IMR-90 (cell line): ENCODE data around the gene TAF11L3. TPM values are rescaled to one million over a fixed set of nuclear protein-coding genes. Genes with fewer than 3 reads are reported as not detected.
"Not testable (repeated sequence)": the region's sequence is repeated elsewhere in the genome, so short reads cannot be mapped to it uniquely, and the experiment has no call there.

Experiments used
- ATAC-seq: fragments of 200-7000 bp; cut with Tn5 transposase; 2 replicates; pipeline ENCODE4 v1.9.1; 2020; ENCODE audit warnings: low read depth, mild to moderate bottlenecking, moderate library complexity
- BruUV-seq: library from RNA; stranded (reverse); fragments of 400-500 nt; replicated peaks from 2 replicates; lab custom pipeline; 2021; lab: Mats Ljungman, UMichigan
- CTCF ChIA-PET: fragments of 300-600 bp; formaldehyde crosslinking; extraction: SDS; loops from one replicate; lab custom pipeline; 2021; ENCODE audit warnings: antibody characterized with exemption; lab: Yijun Ruan, JAX
- POLR2A ChIA-PET: fragments of 300-600 bp; sonication (Branson Sonifier 250); formaldehyde crosslinking; loops from one replicate; lab custom pipeline; 2022; ENCODE audit warnings: antibody characterized with exemption; ENCODE audit not compliant: unreplicated experiment; lab: Charles Lee
- DNase-seq: peaks from one replicate; pipeline ENCODE4 v3.0.0; 2013
- H2AFZ ChIP-seq: replicated peaks from 2 replicates; pipeline ENCODE3; 2013; ENCODE audit warnings: low read length, mild to moderate bottlenecking; ENCODE audit not compliant: poor library complexity
- H2AK5ac ChIP-seq: 2 replicates; pipeline ENCODE4 v1.6.1; 2013; ENCODE audit warnings: low read depth, low read length, inconsistent platforms
- H2AK9ac ChIP-seq: replicated peaks from 2 replicates; pipeline ENCODE3; 2013; ENCODE audit warnings: mild to moderate bottlenecking, low read depth, low read length, moderate library complexity; ENCODE audit not compliant: poor library complexity
- H2BK120ac ChIP-seq: 2 replicates; pipeline ENCODE4 v1.6.1; 2013; ENCODE audit warnings: low read depth, low read length, inconsistent platforms
- H2BK15ac ChIP-seq: 3 replicates; pipeline ENCODE4 v1.6.1; 2013; ENCODE audit warnings: low read depth, low read length, inconsistent platforms
- H2BK20ac ChIP-seq: 2 replicates; pipeline ENCODE4 v1.6.1; 2013; ENCODE audit warnings: low read depth, mild to moderate bottlenecking, inconsistent platforms, low read length, moderate library complexity
- H2BK5ac ChIP-seq: 2 replicates; pipeline ENCODE4 v1.6.1; 2013; ENCODE audit warnings: mild to moderate bottlenecking, low read depth, low read length, inconsistent platforms; ENCODE audit not compliant: poor library complexity, severe bottlenecking
- H3K14ac ChIP-seq: replicated peaks from 2 replicates; pipeline ENCODE4 v1.6.1; 2013; ENCODE audit warnings: low read depth, low read length, inconsistent platforms
- H3K18ac ChIP-seq: 2 replicates; pipeline ENCODE4 v1.6.1; 2013; ENCODE audit warnings: low read depth, low read length, control low read depth
- H3K23ac ChIP-seq: 2 replicates; pipeline ENCODE4 v1.6.1; 2013; ENCODE audit warnings: low read depth, low read length, inconsistent platforms
- H3K27ac ChIP-seq: 2 replicates; pipeline ENCODE4 v1.5.1; 2013; ENCODE audit warnings: mild to moderate bottlenecking, control low read depth, low read length; ENCODE audit not compliant: insufficient read depth
- H3K27me3 ChIP-seq: 2 replicates; pipeline ENCODE4 v1.6.1; 2013; ENCODE audit warnings: low read length; ENCODE audit not compliant: control insufficient read depth, insufficient read depth
- H3K36me3 ChIP-seq: 2 replicates; pipeline ENCODE4 v1.6.1; 2013; ENCODE audit warnings: low read length, mixed read lengths; ENCODE audit not compliant: control insufficient read depth, insufficient read depth
- H3K4ac ChIP-seq: 2 replicates; pipeline ENCODE4 v1.6.1; 2013; ENCODE audit warnings: low read depth, low read length, inconsistent platforms
- H3K4me1 ChIP-seq: 2 replicates; pipeline ENCODE4 v1.6.1; 2013; ENCODE audit warnings: low read length, mixed read lengths; ENCODE audit not compliant: control insufficient read depth, insufficient read depth
- H3K4me2 ChIP-seq: 2 replicates; pipeline ENCODE4 v1.6.1; 2013; ENCODE audit warnings: low read depth, mild to moderate bottlenecking, control low read depth, low read length, moderate library complexity
- H3K4me3 ChIP-seq: 2 replicates; pipeline ENCODE4 v1.5.1; 2013; ENCODE audit warnings: low read depth, mild to moderate bottlenecking, control low read depth, low read length, moderate library complexity; ENCODE audit not compliant: insufficient read depth
- H3K56ac ChIP-seq: 2 replicates; pipeline ENCODE4 v1.6.1; 2013; ENCODE audit warnings: low read length, inconsistent platforms; ENCODE audit not compliant: insufficient read depth; ENCODE audit errors: extremely low read depth
- H3K79me1 ChIP-seq, 2 experiments: 2 replicates each; pipeline ENCODE4 v1.6.1; 2013; ENCODE audit warnings: low read length in 2 of 2, inconsistent platforms in 1 of 2, low read depth in 1 of 2
- H3K9ac ChIP-seq: 2 replicates; pipeline ENCODE4 v1.6.1; 2013; ENCODE audit warnings: low read depth, low read length, control low read depth
- H3K9me1 ChIP-seq: 2 replicates; pipeline ENCODE4 v1.6.1; 2013; ENCODE audit warnings: low read length, inconsistent platforms; ENCODE audit not compliant: insufficient read depth
- H3K9me3 ChIP-seq: 2 replicates; pipeline ENCODE4 v1.6.1; 2013; ENCODE audit warnings: low read length; ENCODE audit not compliant: control insufficient read depth, insufficient read depth
- H4K20me1 ChIP-seq: 2 replicates; pipeline ENCODE4 v1.6.1; 2013; ENCODE audit warnings: low read length, inconsistent platforms; ENCODE audit not compliant: insufficient read depth
- H4K5ac ChIP-seq: 2 replicates; pipeline ENCODE4 v1.6.1; 2013; ENCODE audit warnings: mild to moderate bottlenecking, low read depth, low read length, control low read depth
- H4K8ac ChIP-seq, 2 experiments: 2 replicates each; pipeline ENCODE4 v1.6.1; 2013; ENCODE audit warnings: low read depth in 2 of 2, low read length in 2 of 2, control low read depth in 1 of 2, inconsistent platforms in 1 of 2
- H4K91ac ChIP-seq: 2 replicates; pipeline ENCODE4 v1.6.1; 2013; ENCODE audit warnings: low read depth, low read length, inconsistent platforms; ENCODE audit not compliant: insufficient read depth
- dilution Hi-C: fragments of 300-500 bp; cut with HindIII; formaldehyde crosslinking; loops from one replicate; pipeline ENCODE4 v1.14.3; 2018; ENCODE audit warnings: low sequenced_read_pairs; ENCODE audit not compliant: unreplicated experiment
- in situ Hi-C: fragments of 300-500 bp; cut with MboI; formaldehyde crosslinking; loops from 3 replicates; pipeline ENCODE4 v1.14.3; 2019; ENCODE audit warnings: low sequenced_read_pairs, inconsistent platforms, mixed read lengths
- intact Hi-C: fragments of 100-400 bp; cut with micrococcal nuclease; formaldehyde crosslinking; loops from 2 replicates; pipeline ENCODE4 v1.10.0; 2022
- polyA plus RNA-seq, 3 experiments: library from polyadenylated mRNA; depleted of rRNA; stranded (reverse); fragments of >200 nt; gene quantifications; 2 replicates each; pipeline ENCODE4 v1.2.3, GENCODE V29; 2012; ENCODE audit warnings: low replicate concordance in 1 of 3
- total RNA-seq: library from RNA; depleted of rRNA; stranded (reverse); fragments of >200 nt; gene quantifications from 2 replicates; pipeline ENCODE4 v1.2.3, GENCODE V29; 2012

TAF11L3 gene
- total and polyA plus RNA-seq, 2 of the 4 experiments (the other 2 are of a cell fraction) = not detected

- H3K27ac ChIP-seq, H3K18ac ChIP-seq, H3K4ac ChIP-seq, H4K91ac ChIP-seq, H3K23ac ChIP-seq, DNase-seq, H3K36me3 ChIP-seq, H2BK120ac ChIP-seq, H4K8ac ChIP-seq, dilution Hi-C loops, CTCF ChIA-PET, H3K4me3 ChIP-seq, H3K27me3 ChIP-seq, BruUV-seq, in situ Hi-C loops, H3K4me1 ChIP-seq, H3K14ac ChIP-seq, H3K9me3 ChIP-seq, H2BK20ac ChIP-seq, H2AFZ ChIP-seq, POLR2A ChIA-PET, H2BK15ac ChIP-seq, H3K4me2 ChIP-seq, ATAC-seq, intact Hi-C loops, H3K9ac ChIP-seq, H2AK5ac ChIP-seq, H3K79me1 ChIP-seq, H4K20me1 ChIP-seq, H2AK9ac ChIP-seq, H3K56ac ChIP-seq, H2BK5ac ChIP-seq, H4K5ac ChIP-seq, H3K9me1 ChIP-seq: not testable (repeated sequence)
Observed at GRCh38 chr5:17475064-17475463, 43.1 kb upstream of the TAF11L3 start.
